BJ (cell line): ENCODE results near the gene SP9. TPM values are rescaled to one million over a fixed set of nuclear protein-coding genes. Genes with fewer than 3 reads are reported as not detected.

Experiments used
- CTCF ChIA-PET: fragments of 350-600 bp; formaldehyde crosslinking; extraction: SDS; loops from one replicate; lab custom pipeline; 2021; ENCODE audit warnings: antibody characterized with exemption, inconsistent platforms; lab: Yijun Ruan, JAX
- POLR2A ChIA-PET: fragments of 300-600 bp; sonication (Branson Sonifier 250); formaldehyde crosslinking; extraction: SDS; loops from one replicate; lab custom pipeline; 2021; ENCODE audit warnings: antibody characterized with exemption; lab: Charles Lee
- DNase-seq: peaks from one replicate; pipeline ENCODE4 v3.0.0-alpha.2; 2011; ENCODE audit warnings: low read depth
- H3K27me3 ChIP-seq: 2 replicates; pipeline ENCODE4 v1.6.0; 2011; ENCODE audit warnings: low read length; ENCODE audit not compliant: control insufficient read depth, insufficient read depth
- H3K36me3 ChIP-seq: 2 replicates; pipeline ENCODE4 v1.5.1; 2011; ENCODE audit warnings: low read length; ENCODE audit not compliant: control insufficient read depth, insufficient read depth
- H3K4me3 ChIP-seq: 2 replicates; pipeline ENCODE4 v1.5.1; 2011; ENCODE audit warnings: low read depth, mild to moderate bottlenecking, control low read depth, low read length
- CTCF ChIP-seq: IDR thresholded peaks from 2 replicates; pipeline ENCODE4 v1.5.1; 2011; ENCODE audit warnings: low read depth, mild to moderate bottlenecking, control low read depth, inconsistent platforms, low read length, moderate library complexity; ENCODE audit not compliant: insufficient read depth
- polyA plus RNA-seq: library from polyadenylated mRNA; depleted of rRNA; stranded (reverse); fragments of >200 nt; gene quantifications from 2 replicates; pipeline ENCODE4 v1.2.3, GENCODE V29; 2011

The SP9 gene
- polyA plus RNA-seq, 1 experiment: not detected

DNA sequence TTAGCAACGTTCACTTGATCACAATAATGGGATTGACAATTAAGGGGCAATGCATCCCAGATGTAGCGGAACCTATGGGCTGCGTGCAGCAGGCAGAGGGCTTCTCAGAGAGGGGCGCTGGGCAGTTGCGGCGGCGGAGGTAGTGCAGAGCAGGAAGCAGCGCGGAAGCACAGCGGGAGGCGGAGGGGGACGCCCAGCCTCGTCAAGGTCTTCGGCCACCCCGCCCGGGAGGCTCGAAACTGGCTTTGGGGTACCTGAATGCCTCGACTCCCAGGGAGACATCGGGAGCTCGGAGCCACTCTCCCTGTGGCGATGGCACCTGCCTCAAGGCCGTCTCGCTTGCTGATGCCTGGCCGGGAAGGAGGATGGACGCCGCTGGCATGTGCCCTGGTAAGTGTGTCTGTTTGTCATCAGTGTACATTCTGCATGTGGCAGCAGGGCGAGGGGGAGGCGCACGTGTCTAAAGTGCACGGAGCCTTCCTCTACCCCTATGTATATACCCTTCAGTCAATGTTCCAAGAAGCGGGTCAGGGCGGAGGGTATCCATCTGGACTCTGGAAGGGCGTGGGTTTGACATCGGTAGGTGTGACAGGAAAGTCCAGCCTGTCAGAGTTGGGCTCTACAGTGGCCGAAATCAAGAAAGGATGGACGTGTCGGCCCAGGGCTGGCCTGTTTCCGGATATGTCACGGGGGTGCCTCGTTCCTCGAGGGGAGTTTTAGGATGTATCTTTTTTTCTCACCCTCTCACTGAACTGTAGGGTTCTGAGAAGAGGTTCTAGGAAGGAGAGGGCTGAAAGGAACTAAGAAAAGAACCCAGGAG is 7.5 kb upstream of the SP9 start:
- Histone ChIP-seq H3K4me3 (no peak overlapping the region), H3K36me3 (no peaks in the 10 kb centered on the region), H3K27me3 (peaks cover 43% of the 10 kb centered on the region)
- no peak for TF ChIP-seq CTCF
- ChIA-PET CTCF (interaction anchor here (0.7 kb wide), 2 partner anchors 10 to 222 kb away, joined by 3 to 4 read pairs; no protein-coding TSS in a partner anchor), POLR2A (no interaction called here)
- DNase-seq: no peak

DNA sequence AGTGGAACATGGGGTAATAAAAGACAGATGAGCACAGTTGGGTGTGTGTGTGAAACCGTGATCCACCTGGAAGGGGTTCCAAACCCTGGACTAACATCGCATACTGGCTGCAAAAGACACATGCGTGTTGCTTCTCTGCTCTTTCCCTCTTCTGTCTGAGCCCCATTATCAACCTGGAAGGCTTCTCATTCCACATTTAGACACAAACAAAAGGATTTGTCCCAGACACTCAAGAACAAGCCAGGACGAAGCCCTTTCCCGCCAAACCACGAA is 7.0 kb upstream of the SP9 start:
- POLR2A ChIA-PET: no interaction called here
- Histone ChIP-seq H3K36me3 (no peaks in the 10 kb centered on the region), H3K27me3 (peaks cover 46% of the 10 kb centered on the region), H3K4me3 (no peak overlapping the region)
- DNase-seq: no peak
- TF ChIP-seq CTCF: no peak
- CTCF ChIA-PET: no interaction called here

DNA sequence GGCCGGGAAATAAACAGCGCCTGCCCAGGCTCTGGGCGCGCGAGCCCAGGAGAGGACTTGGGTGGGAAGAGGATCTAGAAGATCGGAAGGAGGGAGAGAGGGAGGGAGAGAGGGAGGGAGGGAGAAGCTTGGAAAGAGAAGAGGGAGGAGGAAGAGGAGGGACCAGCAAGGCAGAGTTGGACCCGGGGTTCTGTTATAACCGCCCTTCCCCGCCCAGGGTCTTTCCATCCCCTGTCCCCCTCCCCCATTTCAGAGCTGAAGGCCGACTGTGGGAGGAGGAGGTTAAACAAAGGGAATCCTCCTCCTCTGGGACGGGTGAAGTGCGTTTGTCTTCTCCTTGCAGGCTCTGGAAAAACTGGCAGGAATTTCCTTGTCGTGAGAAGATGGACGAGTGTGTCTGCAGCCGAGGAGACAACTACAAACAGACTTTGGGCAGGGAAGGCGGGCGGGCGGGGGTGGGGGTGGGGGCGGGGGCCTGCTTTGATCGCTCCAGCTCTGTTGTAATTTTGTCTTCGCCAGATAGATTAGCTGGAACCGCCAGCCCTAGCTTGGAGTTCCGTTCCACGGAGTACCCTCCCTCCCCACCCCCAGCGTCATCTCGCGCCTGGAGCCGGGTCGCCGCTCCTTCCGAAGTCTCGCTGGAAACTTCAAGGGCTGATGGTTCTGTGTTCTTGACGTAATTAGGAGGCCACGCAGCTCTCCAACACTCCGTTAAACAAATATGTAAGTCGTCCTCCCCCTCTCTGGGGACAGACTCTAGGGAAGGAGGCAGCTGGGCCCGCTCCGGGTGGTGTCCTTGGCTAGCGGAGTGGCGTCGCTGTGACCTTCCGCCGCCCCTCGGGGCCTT is 6.4 kb upstream of the SP9 start:
- H3K4me3 ChIP-seq: no peak overlapping the region
- ChIA-PET POLR2A (no interaction called here), CTCF (interaction anchor here (1.1 to 1.2 kb wide), 2 partner anchors 13 to 928 kb away, joined by 3 to 5 read pairs; no protein-coding TSS in a partner anchor)
- no peaks in the 10 kb centered on the region for H3K36me3 ChIP-seq
- no peak for DNase-seq
- no peak for TF ChIP-seq CTCF
- peaks cover 49% of the 10 kb centered on the region for H3K27me3 ChIP-seq

DNA sequence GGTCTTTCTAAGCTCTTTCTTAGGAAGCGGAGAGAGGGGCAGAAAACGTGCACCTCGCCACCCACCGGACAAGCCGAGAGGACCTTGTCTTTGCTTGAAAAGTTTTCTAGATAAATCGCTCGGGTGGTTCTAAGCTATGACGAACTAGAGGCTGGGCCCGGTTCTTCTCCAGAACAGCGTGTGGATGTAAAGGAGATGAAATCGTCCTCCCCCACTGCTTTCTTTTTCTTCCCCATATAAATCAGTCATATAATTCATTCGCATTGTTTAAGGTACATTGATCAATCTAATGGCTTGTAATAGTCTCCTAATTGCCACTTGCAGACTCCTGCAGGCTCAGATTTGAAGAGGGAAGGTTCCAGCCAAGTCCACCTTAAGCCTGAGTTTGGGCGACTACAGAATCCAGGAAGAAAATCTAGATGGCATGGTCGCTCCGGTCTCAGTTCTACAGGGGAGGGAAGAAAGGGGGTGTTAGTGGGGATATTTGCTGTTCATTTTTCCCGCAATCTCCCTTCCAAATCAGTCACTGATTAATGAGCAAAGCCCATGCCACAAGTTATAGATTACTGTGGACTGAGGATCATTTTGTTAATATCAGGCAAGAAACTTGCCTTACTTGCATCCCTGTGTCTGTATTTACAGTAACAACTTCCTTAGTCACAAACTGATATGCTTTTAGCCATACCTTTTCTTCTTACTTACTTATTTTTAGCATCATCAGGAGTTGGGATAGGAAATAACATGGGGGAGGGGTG is 5.6 kb upstream of the SP9 start:
- DNase-seq: no peak
- no peak for TF ChIP-seq CTCF
- Histone ChIP-seq H3K36me3 (no peaks in the 10 kb centered on the region), H3K27me3 (peaks cover 56% of the 10 kb centered on the region), H3K4me3 (no peak overlapping the region)
- CTCF ChIA-PET: interaction anchor here (1.1 to 1.2 kb wide), 2 partner anchors 12 to 928 kb away, joined by 3 to 5 read pairs; no protein-coding TSS in a partner anchor
- POLR2A ChIA-PET: no interaction called here
